HG03457 (cell line): ENCODE measurements around the gene CD101.

ENCODE experiments used
- ATAC-seq: cut with Tn5 transposase; IDR thresholded peaks from one replicate; pipeline ENCODE4 v1.9.1; 2021; ENCODE audit warnings: moderate number of reproducible peaks; ENCODE audit not compliant: unreplicated experiment

The CD101 gene

GRCh38 chr1:117015724-117016123, 14.2 kb downstream of the CD101 start:
- ATAC-seq: no peak

DNA sequence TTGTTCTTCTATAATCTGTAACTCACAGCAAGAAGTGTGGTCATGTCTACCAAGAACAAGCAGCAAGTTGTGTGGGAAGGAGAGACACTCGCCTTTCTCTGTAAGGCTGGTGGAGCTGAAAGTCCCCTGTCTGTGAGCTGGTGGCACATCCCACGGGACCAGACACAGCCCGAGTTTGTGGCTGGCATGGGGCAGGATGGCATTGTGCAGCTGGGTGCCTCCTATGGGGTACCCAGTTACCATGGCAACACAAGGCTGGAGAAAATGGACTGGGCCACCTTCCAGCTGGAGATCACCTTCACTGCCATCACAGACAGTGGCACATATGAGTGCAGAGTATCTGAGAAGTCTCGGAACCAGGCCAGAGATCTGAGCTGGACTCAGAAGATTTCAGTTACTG, 15.5 kb downstream of the CD101 start:
- no peak for ATAC-seq

DNA sequence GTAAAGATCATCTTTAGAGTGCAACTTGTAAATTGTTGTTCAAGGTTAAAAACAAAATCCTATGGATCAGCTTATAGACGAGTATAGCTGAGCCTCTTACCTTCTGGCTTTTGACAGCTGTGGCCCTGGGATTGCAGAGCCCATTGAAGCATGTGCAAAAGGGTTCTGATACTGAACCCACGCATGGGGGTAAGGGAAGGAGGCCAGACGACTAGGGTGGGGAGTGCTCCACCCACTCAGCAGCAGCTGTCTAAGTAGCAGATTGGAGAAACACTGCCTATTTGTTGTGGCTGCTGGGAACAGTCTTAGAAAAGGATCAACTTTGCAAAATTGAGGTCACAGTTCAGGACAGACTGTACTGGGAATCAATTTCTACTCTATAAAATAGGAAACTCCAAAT, 16.1 kb downstream of the CD101 start:
- no peak for ATAC-seq

- no peak for ATAC-seq
Measured at GRCh38 chr1:117020526-117021156, 19.1 kb downstream of the CD101 start.

- no peak for ATAC-seq
Measured at GRCh38 chr1:117022114-117022513, 20.6 kb downstream of the CD101 start.

DNA sequence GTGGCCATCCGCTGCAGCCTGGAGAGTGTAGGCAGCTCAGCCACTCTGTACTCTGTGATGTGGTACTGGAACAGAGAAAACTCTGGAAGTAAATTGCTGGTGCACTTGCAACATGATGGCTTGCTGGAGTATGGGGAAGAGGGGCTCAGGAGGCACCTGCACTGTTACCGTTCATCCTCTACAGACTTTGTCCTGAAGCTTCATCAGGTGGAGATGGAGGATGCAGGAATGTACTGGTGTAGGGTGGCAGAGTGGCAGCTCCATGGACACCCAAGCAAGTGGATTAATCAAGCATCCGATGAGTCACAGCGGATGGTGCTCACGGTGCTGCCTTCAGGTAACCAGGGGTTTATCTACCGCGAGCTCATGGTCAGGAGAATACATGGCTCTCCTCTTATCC, 24.0 kb downstream of the CD101 start:
- ATAC-seq: no peak

DNA sequence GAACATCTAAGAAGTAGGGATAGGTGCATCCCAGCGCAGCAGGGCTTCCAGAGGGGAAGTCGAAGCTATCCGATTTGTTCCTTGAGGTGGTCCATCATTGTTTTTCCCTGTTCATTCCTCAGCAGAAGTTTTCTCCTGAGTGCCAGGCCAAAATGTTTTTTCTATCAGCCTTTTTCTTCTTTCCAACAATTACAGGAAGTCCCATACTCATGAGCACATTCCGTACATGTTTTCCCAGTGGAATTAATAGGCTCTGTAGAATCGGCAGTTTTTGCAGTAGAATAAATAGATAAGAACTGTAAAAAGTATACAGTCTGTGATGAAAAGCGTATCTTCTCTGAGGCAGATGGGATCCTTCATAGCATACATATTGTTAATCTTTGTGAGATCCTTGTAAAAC, 24.8 kb downstream of the CD101 start:
- ATAC-seq: no peak

- no peak for ATAC-seq
Measured at GRCh38 chr1:117029685-117030084, 28.1 kb downstream of the CD101 start.

DNA sequence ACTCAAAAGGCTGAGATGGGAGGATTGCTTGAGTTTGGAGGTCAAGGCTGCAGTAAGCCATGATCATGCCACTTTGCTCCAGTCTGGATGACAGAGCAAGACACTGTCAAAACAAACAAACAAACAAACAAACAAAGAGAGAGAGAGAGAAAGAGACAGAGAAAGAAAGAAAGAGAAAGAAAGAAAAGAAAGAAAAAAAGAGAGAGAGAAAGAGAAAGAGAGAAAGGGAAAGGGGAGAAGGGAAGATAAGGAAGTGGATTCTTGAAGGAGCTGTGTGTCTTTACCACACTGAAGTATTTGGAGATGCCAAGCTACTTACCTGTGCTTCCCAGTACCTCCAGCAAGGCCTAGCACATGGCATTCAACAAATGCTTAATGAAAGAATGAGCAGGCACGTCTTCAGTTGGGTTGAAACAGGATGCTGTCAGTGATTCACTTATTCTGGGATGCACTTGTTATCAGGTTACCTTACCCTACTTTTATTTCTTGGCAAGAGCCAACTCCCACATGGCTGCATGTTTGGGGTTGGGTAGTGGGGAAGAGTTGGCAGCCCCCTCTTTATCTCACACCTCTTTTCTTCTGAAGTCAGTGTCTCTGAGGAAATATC, 28.8 kb downstream of the CD101 start:
- ATAC-seq: no peak

DNA sequence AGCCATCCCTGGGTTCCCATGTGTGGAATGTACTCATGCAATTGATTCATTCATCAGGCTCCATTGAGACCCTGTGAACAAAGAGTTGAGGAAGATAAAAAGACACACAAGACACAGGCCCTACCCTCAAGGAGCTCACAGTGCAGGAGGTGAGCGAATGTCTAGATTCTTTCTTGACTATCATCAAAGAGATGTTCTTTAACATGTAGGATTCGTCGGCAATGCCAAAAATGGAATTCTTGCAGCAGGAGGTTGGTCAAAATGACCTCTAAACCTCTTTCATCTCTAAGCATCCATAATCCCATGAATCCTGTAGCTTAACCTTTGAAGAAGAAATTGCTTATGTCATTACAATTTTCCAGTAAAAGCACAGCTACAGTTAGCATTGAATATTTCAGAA, 30.7 kb downstream of the CD101 start:
- ATAC-seq: no peak

DNA sequence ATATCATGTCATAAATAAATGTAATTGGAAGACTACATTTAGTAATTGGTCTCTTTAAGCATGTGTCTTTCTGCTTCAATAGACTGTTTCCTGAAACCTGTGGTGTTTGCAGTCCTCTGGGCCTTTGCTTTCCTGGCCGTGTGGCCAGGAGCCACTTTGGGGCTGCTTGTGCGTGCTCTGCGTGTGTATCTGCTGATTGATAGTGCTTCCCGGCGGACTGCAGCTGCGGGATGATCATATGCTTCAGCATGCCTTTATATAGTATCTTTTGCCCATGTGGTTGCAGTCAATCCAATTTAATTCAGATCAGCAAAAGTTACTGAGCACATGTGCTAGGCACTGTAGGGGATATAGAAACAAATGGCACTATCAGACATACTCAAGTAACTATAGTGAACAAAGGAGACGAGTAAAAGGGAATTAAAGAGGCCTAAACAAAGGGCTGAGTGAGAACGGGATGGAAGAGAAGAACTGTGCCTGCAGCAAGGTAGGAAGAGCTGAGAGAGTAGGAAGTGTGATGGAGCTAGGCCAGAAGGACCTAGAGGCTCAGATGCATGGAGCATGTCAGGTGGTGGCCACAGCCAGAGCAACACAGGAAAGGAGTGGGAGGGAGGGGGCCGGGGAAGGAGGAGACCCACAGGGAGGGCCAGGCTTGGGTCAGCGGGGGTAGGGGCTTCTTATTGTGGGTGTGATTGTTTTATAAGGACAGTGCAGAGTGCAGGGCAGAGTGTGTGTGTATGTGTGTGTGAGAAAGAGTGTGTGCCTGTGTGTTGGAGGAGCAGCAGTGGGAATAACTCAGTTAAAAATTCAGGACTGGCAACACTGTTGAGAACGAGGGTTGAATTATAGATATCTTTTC, 31.4 kb downstream of the CD101 start:
- no peak for ATAC-seq

- ATAC-seq: no peak
Measured at GRCh38 chr1:117033772-117034171, 32.2 kb downstream of the CD101 start.

- no peak for ATAC-seq
Measured at GRCh38 chr1:117034791-117035290, 33.3 kb downstream of the CD101 start.

DNA sequence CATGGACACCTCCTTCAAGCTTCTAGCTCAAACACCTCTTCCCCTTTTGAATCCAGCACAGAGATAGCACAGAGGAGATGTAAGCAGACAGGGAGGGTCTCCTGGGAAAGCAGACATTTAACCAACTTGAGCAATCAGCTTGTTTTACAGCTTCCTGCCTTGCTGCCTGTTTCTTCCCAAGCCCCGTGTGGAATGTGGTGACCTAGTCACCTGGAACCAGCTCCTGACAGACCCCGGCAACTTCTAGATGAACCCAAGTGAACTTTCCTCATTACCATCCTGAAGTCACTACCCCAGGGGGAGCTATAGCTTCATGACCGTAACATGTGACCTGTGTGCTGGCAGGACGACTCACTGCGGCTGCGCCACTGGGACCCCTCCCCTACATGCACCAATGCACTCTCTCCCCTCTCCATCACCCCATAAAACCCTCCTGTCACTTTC, 34.5 kb downstream of the CD101 start:
- ATAC-seq: no peak

GRCh38 chr1:117037802-117038201, 36.2 kb downstream of the CD101 start:
- ATAC-seq: no peak

- ATAC-seq: no peak
Measured at GRCh38 chr1:117038236-117038635, 36.7 kb downstream of the CD101 start.

- no peak for ATAC-seq
Measured at GRCh38 chr1:117044217-117044616, 42.7 kb downstream of the CD101 start.

- ATAC-seq: no peak
Measured at GRCh38 chr1:117045644-117046043, 44.1 kb downstream of the CD101 start.

DNA sequence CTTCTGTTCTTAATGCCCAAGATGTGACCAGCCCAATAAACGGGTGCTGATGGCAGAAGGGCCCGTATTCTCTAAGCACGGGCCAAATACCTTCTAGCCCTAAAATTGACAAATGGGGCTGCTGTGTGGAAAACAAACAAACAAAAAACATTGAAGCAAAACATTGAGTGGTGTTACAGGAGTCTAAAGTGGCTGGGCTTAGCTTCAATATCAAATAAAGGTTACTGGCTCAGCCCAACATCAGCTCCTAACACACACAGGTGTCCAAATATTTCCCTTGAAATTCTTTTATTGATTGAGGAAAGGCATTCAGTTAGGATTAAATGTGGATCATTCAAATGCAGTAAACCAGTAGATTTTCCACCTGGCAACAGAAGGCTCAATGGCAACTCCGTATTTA, 45.2 kb downstream of the CD101 start:
- no peak for ATAC-seq

GRCh38 chr1:117047271-117047670, 45.7 kb downstream of the CD101 start:
- no peak for ATAC-seq

DNA sequence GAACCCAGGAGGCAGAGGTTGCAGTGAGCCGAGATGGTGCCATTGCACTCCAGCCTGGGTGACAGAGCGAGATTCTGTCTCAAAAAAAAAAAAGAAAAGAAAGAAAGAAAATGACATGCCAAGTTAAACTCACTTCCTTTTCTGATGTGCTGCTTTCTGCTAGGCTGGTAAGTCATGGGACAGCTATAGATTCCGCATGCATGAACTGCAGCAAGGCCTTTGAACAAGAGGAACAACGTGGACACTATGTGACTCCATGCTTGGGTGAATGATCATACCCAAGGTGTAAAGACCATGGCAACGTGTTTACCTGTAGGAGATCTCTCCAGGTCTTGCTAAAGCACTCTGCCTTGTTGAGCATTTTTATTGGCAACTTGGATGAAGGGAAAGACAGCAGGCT, 48.3 kb downstream of the CD101 start:
- ATAC-seq: no peak
